Effector CD4-positive, alpha-beta T cell (primary cell): ENCODE data around the gene MAST1.
"Not testable (repeated sequence)": the region's sequence is repeated elsewhere in the genome, so short reads cannot be mapped to it uniquely, and the experiment has no call there.

Source experiments
- DNase-seq: peaks from one replicate; pipeline ENCODE4 v3.0.0-alpha.2; 2020

The MAST1 gene

GRCh38 chr19:12899891-12900518 is 61.7 kb downstream of the MAST1 start:
- no peak for DNase-seq

- no peak for DNase-seq
Observed at GRCh38 chr19:12907166-12907565, 68.9 kb downstream of the MAST1 start.

GRCh38 chr19:12912571-12912970 is 74.3 kb downstream of the MAST1 start:
- DNase-seq: no peak

- DNase-seq: no peak
Observed at GRCh38 chr19:12913011-12913561, 74.8 kb downstream of the MAST1 start.

DNA sequence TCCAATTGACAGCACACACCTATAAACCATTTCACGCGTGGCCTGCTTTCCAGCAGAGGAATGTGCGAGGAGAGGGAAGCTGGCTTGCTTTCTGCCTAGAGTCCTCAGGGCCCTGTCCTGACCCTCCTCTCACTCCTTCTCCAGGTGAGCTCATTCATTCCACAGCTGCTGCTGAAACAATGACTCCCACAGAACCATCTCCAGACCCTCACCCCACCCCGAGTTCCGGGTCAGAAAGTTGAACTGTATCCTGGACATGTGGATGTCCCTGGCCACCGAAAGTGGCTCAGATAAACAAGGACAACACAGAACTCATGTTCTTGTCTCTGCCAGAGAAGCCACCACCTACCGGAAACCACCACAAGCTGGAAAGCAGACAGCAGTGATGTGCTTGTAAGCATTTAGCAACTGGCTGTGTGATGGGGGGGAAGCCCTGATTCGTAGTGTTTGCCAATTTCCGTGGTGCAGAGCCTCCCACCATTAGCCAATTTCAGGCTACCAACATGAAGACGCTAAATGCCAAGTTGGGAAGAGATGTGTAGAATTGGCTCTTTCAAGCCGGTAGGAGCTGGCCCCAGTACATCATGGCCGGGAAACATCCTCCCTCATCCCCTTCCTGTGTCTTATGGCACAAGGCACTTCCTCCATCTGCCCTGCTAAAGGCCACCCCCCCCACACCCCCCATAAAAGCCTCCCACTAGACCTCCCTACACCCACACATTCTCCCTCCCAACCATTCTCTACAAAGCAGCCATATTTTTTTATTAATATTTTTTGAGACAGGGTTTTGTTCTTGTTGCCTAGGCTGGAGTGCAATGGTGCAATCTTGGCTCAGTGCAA is 75.8 kb downstream of the MAST1 start:
- DNase-seq: peak; percentile 22

- not testable (repeated sequence) for DNase-seq
Observed at GRCh38 chr19:12915860-12916259, 77.5 kb downstream of the MAST1 start.

GRCh38 chr19:12918253-12918652 is 79.9 kb downstream of the MAST1 start:
- no peak for DNase-seq

GRCh38 chr19:12921047-12921446 is 82.7 kb downstream of the MAST1 start:
- no peak for DNase-seq

- no peak for DNase-seq
Observed at GRCh38 chr19:12922959-12923358, 84.6 kb downstream of the MAST1 start.
